Thyroid gland (tissue), 4 donors: ENCODE data around the gene FBP2.

Source experiments
- POLR2A ChIP-seq, 2 donors: fragments of 450-650 bp; IDR thresholded peaks; one replicate each; pipeline ENCODE4 v1.6.1; 2017; ENCODE audit warnings: antibody characterized with exemption in 2 of 2, mild to moderate bottlenecking in 2 of 2, moderate library complexity in 1 of 2
- TF ChIP-seq, protein P1 (sequence below), 6 experiments: fragments of 200-600 bp in 3 of 6; fragments of 450-650 bp in 3 of 6; sonication (generic) in 3 of 6; IDR thresholded peaks; one replicate each; pipeline ENCODE4 v1.5.1; 2016 to 2019; ENCODE audit warnings: antibody characterized with exemption in 6 of 6, mild to moderate bottlenecking in 2 of 6, inconsistent platforms in 1 of 6, moderate library complexity in 1 of 6

DNA sequence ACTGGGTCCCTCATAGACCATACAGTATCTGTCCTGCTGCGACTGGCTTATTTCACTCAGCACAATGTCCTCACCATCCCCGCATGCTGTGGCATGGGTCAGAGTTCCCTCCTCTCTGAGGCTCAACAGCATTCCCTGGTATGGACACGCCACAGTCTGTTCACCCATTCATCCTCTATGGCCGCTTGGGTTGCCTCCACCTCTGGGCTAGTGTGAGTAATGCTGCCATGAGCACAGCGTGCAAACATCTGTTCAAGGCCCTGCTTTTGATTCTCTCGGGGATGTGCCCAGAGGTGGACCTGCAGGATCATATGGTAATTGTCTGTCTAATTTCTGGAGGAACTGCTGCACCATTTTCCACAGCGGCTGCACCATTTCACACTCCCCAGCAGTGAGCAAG lies 5.5 kb upstream of the FBP2 start:
- TF ChIP-seq, protein P1, sequence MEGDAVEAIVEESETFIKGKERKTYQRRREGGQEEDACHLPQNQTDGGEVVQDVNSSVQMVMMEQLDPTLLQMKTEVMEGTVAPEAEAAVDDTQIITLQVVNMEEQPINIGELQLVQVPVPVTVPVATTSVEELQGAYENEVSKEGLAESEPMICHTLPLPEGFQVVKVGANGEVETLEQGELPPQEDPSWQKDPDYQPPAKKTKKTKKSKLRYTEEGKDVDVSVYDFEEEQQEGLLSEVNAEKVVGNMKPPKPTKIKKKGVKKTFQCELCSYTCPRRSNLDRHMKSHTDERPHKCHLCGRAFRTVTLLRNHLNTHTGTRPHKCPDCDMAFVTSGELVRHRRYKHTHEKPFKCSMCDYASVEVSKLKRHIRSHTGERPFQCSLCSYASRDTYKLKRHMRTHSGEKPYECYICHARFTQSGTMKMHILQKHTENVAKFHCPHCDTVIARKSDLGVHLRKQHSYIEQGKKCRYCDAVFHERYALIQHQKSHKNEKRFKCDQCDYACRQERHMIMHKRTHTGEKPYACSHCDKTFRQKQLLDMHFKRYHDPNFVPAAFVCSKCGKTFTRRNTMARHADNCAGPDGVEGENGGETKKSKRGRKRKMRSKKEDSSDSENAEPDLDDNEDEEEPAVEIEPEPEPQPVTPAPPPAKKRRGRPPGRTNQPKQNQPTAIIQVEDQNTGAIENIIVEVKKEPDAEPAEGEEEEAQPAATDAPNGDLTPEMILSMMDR (IDR thresholded peaks at IDR 0.05), result no peak
- no peak for TF ChIP-seq POLR2A (IDR thresholded peaks at IDR 0.05)
